Inflammatory macrophage (primary cell): ENCODE data around the gene SRXN1.

ENCODE experiments used
- DNase-seq, 2 donors: peaks; one replicate each; pipeline ENCODE4 v3.0.0-alpha.2; 2020 to 2022

Gene SRXN1

GRCh38 chr20:675033-675452, 22.0 kb upstream of the SRXN1 start:
- DNase-seq: no peak

- no peak for DNase-seq
These were observed 20.6 kb upstream of the SRXN1 start for GRCh38 chr20:673603-674001.

GRCh38 chr20:672963-673602, 20.1 kb upstream of the SRXN1 start:
- DNase-seq: no peak

GRCh38 chr20:671252-672030, 18.4 kb upstream of the SRXN1 start:
- peak in 1 of 2 donors; percentile 45 for DNase-seq

GRCh38 chr20:669573-669972, 16.6 kb upstream of the SRXN1 start:
- DNase-seq: no peak

- DNase-seq: no peak
These were observed 15.6 kb upstream of the SRXN1 start for GRCh38 chr20:668638-669037.

- no peak for DNase-seq
These were observed 15.1 kb upstream of the SRXN1 start for GRCh38 chr20:668050-668449.

- DNase-seq: peak; percentile 72 to 78
These were observed 14.5 kb upstream of the SRXN1 start for GRCh38 chr20:667351-668034.

- DNase-seq: no peak
These were observed 13.9 kb upstream of the SRXN1 start for GRCh38 chr20:666877-667276.

GRCh38 chr20:665276-665675, 12.3 kb upstream of the SRXN1 start:
- no peak for DNase-seq

GRCh38 chr20:664576-664975, 11.6 kb upstream of the SRXN1 start:
- DNase-seq: no peak

- DNase-seq: no peak
These were observed 11.2 kb upstream of the SRXN1 start for GRCh38 chr20:664151-664550.

GRCh38 chr20:663315-664090, 10.5 kb upstream of the SRXN1 start:
- DNase-seq: peak in 1 of 2 donors; percentile 47

- no peak for DNase-seq
These were observed 9.5 kb upstream of the SRXN1 start for GRCh38 chr20:662277-663192.

GRCh38 chr20:661474-662270, 8.7 kb upstream of the SRXN1 start:
- DNase-seq: no peak

GRCh38 chr20:658731-659291, 5.8 kb upstream of the SRXN1 start:
- DNase-seq: peak; percentile 68 to 71

- DNase-seq: no peak
These were observed 5.2 kb upstream of the SRXN1 start for GRCh38 chr20:658202-658601.

- peak; percentile 80 to 85 for DNase-seq
These were observed 3.0 kb upstream of the SRXN1 start for GRCh38 chr20:655726-656624.

GRCh38 chr20:654417-654750, 1.4 kb upstream of the SRXN1 start:
- peak; percentile 49 to 64 for DNase-seq
